Mesendoderm (in vitro differentiated cells): Measurements from ENCODE around the gene MYO1B.

Source experiments
- DNase-seq: peaks from one replicate; pipeline ENCODE4 v3.0.0; 2013
- H2AK5ac ChIP-seq: 2 replicates; pipeline ENCODE4 v1.6.1; 2013; ENCODE audit warnings: low read length, inconsistent platforms
- H2BK120ac ChIP-seq: 2 replicates; pipeline ENCODE4 v1.6.1; 2013; ENCODE audit warnings: low read depth, mild to moderate bottlenecking, low read length, moderate library complexity, mixed read lengths
- H2BK15ac ChIP-seq: replicated peaks from 2 replicates; pipeline ENCODE4 v1.6.1; 2013; ENCODE audit warnings: low read depth, mild to moderate bottlenecking, moderate library complexity
- H2BK5ac ChIP-seq: 2 replicates; pipeline ENCODE4 v1.6.1; 2013; ENCODE audit warnings: low read length, inconsistent platforms
- H3K18ac ChIP-seq: 2 replicates; pipeline ENCODE4 v1.6.1; 2013; ENCODE audit warnings: mild to moderate bottlenecking, low read length, mixed read lengths
- H3K23ac ChIP-seq: one replicate; pipeline ENCODE4 v1.6.1; 2013; ENCODE audit warnings: low read length
- H3K27ac ChIP-seq: 2 replicates; pipeline ENCODE4 v1.5.1; 2013; ENCODE audit warnings: low read depth, mild to moderate bottlenecking, inconsistent platforms, low read length, moderate library complexity
- H3K27me3 ChIP-seq: 2 replicates; pipeline ENCODE4 v1.6.1; 2013; ENCODE audit warnings: low read length, control low read depth, mild to moderate bottlenecking, inconsistent platforms; ENCODE audit not compliant: insufficient read depth, poor library complexity
- H3K36me3 ChIP-seq: 2 replicates; pipeline ENCODE4 v1.6.1; 2013; ENCODE audit warnings: low read length, inconsistent platforms; ENCODE audit not compliant: control insufficient read depth, insufficient read depth
- H3K4ac ChIP-seq: one replicate; pipeline ENCODE4 v1.6.1; 2013; ENCODE audit warnings: low read depth, mild to moderate bottlenecking, low read length, moderate library complexity
- H3K4me1 ChIP-seq: 2 replicates; pipeline ENCODE4 v1.6.1; 2013; ENCODE audit warnings: low read depth, low read length, inconsistent platforms; ENCODE audit not compliant: control insufficient read depth
- H3K4me2 ChIP-seq: 2 replicates; pipeline ENCODE4 v1.6.1; 2013; ENCODE audit warnings: low read length
- H3K4me3 ChIP-seq: 2 replicates; pipeline ENCODE4 v1.5.1; 2013; ENCODE audit warnings: mild to moderate bottlenecking, low read length
- H3K56ac ChIP-seq: one replicate; pipeline ENCODE4 v1.6.1; 2013; ENCODE audit warnings: low read length
- H3K79me1 ChIP-seq: 2 replicates; pipeline ENCODE4 v1.6.1; 2013; ENCODE audit warnings: low read length, inconsistent platforms
- H3K79me2 ChIP-seq: 2 replicates; pipeline ENCODE4 v1.6.1; 2013; ENCODE audit warnings: mild to moderate bottlenecking, low read length; ENCODE audit not compliant: control insufficient read depth, insufficient read depth
- H3K9ac ChIP-seq: 2 replicates; pipeline ENCODE4 v1.6.1; 2013; ENCODE audit warnings: low read length, inconsistent platforms
- H4K5ac ChIP-seq: one replicate; pipeline ENCODE4 v1.6.1; 2013; ENCODE audit warnings: low read length
- H4K8ac ChIP-seq: one replicate; pipeline ENCODE4 v1.6.1; 2013; ENCODE audit warnings: low read depth, mild to moderate bottlenecking, control low read depth, low read length, moderate library complexity
- WGBS: extraction: QIAGEN DNeasy Blood & Tissue Kit; methylation state at CpG from one replicate; pipeline ENCODE4 v1.1.7; 2013; ENCODE audit warnings: low lambda C conversion rate, missing lambda C conversion rate; ENCODE audit not compliant: insufficient coverage; ENCODE audit errors: extremely low coverage; 5-methylcytosine and 5-hydroxymethylcytosine counted together

Gene MYO1B

GRCh38 chr2:191234376-191234775, 10.8 kb upstream of the MYO1B start:
- WGBS: no CpG with 5 or more reads among the region's 1 CpG
- no peak overlapping the region for H3K9ac ChIP-seq

DNA sequence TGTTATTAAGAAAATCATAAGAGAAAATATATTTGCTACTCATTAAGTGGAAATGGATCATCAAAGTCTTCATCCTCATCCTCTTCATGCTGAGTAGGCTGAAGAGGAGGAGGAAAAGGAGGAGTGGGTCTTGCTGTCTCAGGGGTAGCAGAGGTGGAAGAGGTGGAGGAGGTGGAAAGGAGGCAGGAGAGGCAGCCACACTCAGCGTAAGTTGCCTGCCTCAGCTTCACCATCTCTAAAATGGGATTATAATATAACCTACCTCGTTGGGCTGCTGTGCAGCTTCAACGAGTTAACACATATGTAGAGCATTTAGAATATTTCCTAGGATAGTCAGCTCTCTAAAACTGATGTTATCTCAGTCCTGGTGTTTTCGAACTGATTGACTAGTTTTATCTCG, 4.3 kb upstream of the MYO1B start:
- Histone ChIP-seq H3K56ac (no peak overlapping the region), H3K4ac (no peak overlapping the region), H3K18ac (no peak overlapping the region), H3K4me1 (no peaks in the 10 kb centered on the region), H3K79me2 (no peaks in the 10 kb centered on the region), H4K8ac (no peak overlapping the region), H3K23ac (no peak overlapping the region), H3K27ac (no peak overlapping the region), H3K27me3 (no peaks in the 10 kb centered on the region), H3K79me1 (no peaks in the 10 kb centered on the region), H3K4me2 (no peak overlapping the region), H4K5ac (no peak overlapping the region), H2BK120ac (no peak overlapping the region), H2AK5ac (no peak overlapping the region), H2BK15ac (no peak overlapping the region), H3K9ac (no peak overlapping the region), H3K36me3 (no peaks in the 10 kb centered on the region), H2BK5ac (no peak overlapping the region), H3K4me3 (no peak overlapping the region)
- DNase-seq: no peak
- WGBS: no CpG with 5 or more reads among the region's 5 CpGs

More at GRCh38 chr2:191234376-191234775, 10.8 kb upstream of the MYO1B start:
- Histone ChIP-seq H4K8ac (no peak overlapping the region), H2BK120ac (no peak overlapping the region), H4K5ac (no peak overlapping the region), H3K79me1 (no peaks in the 10 kb centered on the region), H3K18ac (no peak overlapping the region), H3K56ac (no peak overlapping the region), H2AK5ac (no peak overlapping the region), H3K79me2 (no peaks in the 10 kb centered on the region), H3K27me3 (no peaks in the 10 kb centered on the region), H2BK15ac (no peak overlapping the region), H2BK5ac (no peak overlapping the region), H3K23ac (no peak overlapping the region), H3K4me3 (no peak overlapping the region), H3K27ac (no peak overlapping the region), H3K4ac (no peak overlapping the region), H3K36me3 (no peaks in the 10 kb centered on the region), H3K4me2 (no peak overlapping the region), H3K4me1 (no peaks in the 10 kb centered on the region)
- no peak for DNase-seq

DNA sequence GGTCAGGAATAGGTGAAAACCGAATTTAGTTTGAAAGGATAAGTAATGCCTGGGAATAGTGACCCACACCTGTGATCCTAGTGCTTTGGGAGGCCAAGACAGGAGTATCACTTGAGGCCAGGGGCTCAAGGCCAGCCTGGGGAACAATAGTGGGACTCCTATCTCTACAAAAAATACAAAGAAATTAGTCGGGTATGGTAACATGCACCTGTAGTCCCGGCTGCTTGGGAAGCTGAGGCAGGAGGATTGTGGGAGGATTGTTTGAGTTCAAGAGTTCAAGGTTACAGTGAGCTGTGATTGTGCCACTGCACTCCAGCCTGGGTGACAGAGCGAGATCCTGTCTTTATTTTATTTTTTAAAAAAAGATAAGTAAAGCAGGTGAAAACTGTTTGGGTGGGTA, 3.8 kb upstream of the MYO1B start:
- Histone ChIP-seq H4K8ac (no peak overlapping the region), H3K9ac (no peak overlapping the region), H3K4me1 (no peaks in the 10 kb centered on the region), H3K18ac (no peak overlapping the region), H2BK120ac (no peak overlapping the region), H2BK15ac (no peak overlapping the region), H3K56ac (no peak overlapping the region), H3K4me2 (no peak overlapping the region), H3K79me1 (no peaks in the 10 kb centered on the region), H3K36me3 (no peaks in the 10 kb centered on the region), H2BK5ac (no peak overlapping the region), H3K23ac (no peak overlapping the region), H3K27me3 (no peaks in the 10 kb centered on the region), H4K5ac (no peak overlapping the region), H3K79me2 (peaks cover 2% of the 10 kb centered on the region), H3K4ac (no peak overlapping the region), H3K4me3 (no peak overlapping the region), H3K27ac (no peak overlapping the region), H2AK5ac (no peak overlapping the region)
- WGBS: no CpG with 5 or more reads among the region's 4 CpGs
- no peak for DNase-seq

- Histone ChIP-seq H3K9ac (no peak overlapping the region), H2BK5ac (no peak overlapping the region), H3K27ac (no peak overlapping the region), H3K56ac (no peak overlapping the region), H3K27me3 (no peaks in the 10 kb centered on the region), H2BK15ac (no peak overlapping the region), H4K8ac (no peak overlapping the region), H3K4me3 (no peak overlapping the region), H3K4me1 (peaks cover 10% of the 10 kb centered on the region), H3K18ac (no peak overlapping the region), H3K4me2 (no peak overlapping the region), H3K23ac (no peak overlapping the region), H4K5ac (no peak overlapping the region), H3K79me2 (peaks cover 18% of the 10 kb centered on the region), H2BK120ac (no peak overlapping the region), H3K36me3 (no peaks in the 10 kb centered on the region), H3K79me1 (no peaks in the 10 kb centered on the region), H2AK5ac (no peak overlapping the region), H3K4ac (no peak overlapping the region)
- WGBS: no CpG with 5 or more reads among the region's 1 CpG
- DNase-seq: no peak
Observed at GRCh38 chr2:191243154-191243553, 2.0 kb upstream of the MYO1B start.

DNA sequence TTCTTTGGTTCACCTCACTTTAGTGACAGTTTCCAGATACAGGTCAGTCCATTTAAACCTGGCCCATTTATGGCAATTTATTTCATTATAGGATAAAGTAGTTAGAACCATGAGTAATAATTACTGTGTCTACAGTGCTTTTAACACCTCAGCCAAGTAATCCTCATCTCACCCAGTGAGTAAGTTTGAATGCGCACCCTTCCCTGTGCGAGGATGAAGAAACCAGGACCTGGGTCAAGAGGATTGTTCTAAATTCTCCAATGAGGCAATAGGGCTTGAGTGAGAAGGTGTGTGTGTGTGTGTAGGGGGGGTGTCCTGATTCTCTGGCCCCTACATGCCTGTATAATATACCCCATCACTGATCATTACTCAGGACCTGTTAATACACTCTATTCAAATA, 854 bp upstream of the MYO1B start:
- H3K4me3 ChIP-seq: no peak overlapping the region
- no peak overlapping the region for H3K4ac ChIP-seq
- no peak overlapping the region for H4K5ac ChIP-seq
- no peak overlapping the region for H3K27ac ChIP-seq
- no CpG with 5 or more reads among the region's 2 CpGs for WGBS
- no peak overlapping the region for H2BK120ac ChIP-seq
- no peaks in the 10 kb centered on the region for H3K36me3 ChIP-seq
- H3K4me2 ChIP-seq: no peak overlapping the region
- no peak overlapping the region for H3K23ac ChIP-seq
- DNase-seq: no peak
- H4K8ac ChIP-seq: no peak overlapping the region
- H2AK5ac ChIP-seq: no peak overlapping the region
- H3K27me3 ChIP-seq: no peaks in the 10 kb centered on the region
- H3K4me1 ChIP-seq: peaks cover 13% of the 10 kb centered on the region
- H2BK15ac ChIP-seq: no peak overlapping the region
- H2BK5ac ChIP-seq: no peak overlapping the region
- H3K9ac ChIP-seq: no peak overlapping the region
- H3K79me1 ChIP-seq: peaks cover 6% of the 10 kb centered on the region
- no peak overlapping the region for H3K18ac ChIP-seq
- no peak overlapping the region for H3K56ac ChIP-seq
- peaks cover 28% of the 10 kb centered on the region for H3K79me2 ChIP-seq

DNA sequence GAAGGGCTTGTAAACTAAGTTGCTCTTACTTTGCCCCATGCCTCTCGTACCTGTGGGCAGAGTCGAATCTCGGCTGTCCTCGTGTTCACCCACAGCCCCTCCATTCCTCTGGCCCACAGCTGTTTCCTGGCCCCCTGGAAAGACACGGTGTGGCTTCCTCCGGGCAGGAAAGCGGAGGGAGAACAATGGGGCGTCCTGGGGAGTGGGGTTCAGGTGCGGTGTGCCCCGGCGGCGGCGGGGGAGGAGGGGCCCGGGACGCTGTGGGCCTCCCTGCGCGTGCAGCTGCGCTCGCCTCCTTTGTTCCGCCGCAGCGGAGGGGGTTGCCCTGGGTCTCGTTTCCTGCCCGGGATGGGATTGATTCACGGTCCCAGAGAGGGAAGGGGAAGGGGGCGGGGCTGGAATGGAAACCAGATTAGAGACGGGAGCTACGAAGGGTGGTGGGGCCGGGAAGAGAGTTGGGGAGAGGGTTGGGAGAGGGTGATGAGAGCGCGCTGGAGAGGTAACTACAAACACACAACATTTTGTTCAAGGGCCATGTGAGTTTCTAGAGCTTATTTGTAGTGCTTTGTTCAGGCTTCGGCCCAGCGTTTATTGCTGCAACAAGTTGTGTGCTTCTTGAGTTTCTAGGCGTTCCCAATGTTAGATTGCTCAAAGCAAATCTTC, 796 bp downstream of the MYO1B start:
- H3K4ac ChIP-seq: peak overlapping the region; percentile 73
- no CpG with 5 or more reads among the region's 34 CpGs for WGBS

More for the DNA sequence above, 796 bp downstream of the MYO1B start:
- Histone ChIP-seq H3K79me2 (peaks cover 43% of the 10 kb centered on the region), H3K27me3 (no peaks in the 10 kb centered on the region), H3K27ac (peak overlapping the region; percentile 95), H3K4me1 (peaks cover 22% of the 10 kb centered on the region), H3K79me1 (peaks cover 14% of the 10 kb centered on the region), H3K4me2 (peak overlapping the region; percentile 28), H2BK120ac (peak overlapping the region; percentile 30), H3K4me3 (peak overlapping the region; percentile 43), H3K36me3 (no peaks in the 10 kb centered on the region), H4K5ac (no peak overlapping the region), H3K18ac (peak overlapping the region; percentile 89), H2BK15ac (no peak overlapping the region), H4K8ac (no peak overlapping the region), H3K9ac (peak overlapping the region; percentile 93), H3K56ac (peak overlapping the region; percentile 96), H2AK5ac (no peak overlapping the region), H2BK5ac (peak overlapping the region; percentile 85), H3K23ac (peak overlapping the region; percentile 69)
- DNase-seq: peak; percentile 96
